H9 (cell line): ENCODE data around the gene TFF3. TPM values are rescaled to one million over a fixed set of nuclear protein-coding genes. Genes with fewer than 3 reads are reported as not detected.

Experiments
- DNase-seq: peaks from one replicate; pipeline ENCODE4 v3.0.0-alpha.2; 2017
- H2AFZ ChIP-seq: one replicate; pipeline ENCODE4 v1.6.1; 2013; ENCODE audit warnings: mild to moderate bottlenecking, low read length, control low read depth, moderate library complexity
- H2AK5ac ChIP-seq: 2 replicates; pipeline ENCODE4 v1.6.1; 2013; ENCODE audit warnings: low read length, control low read depth, mixed read lengths; ENCODE audit not compliant: insufficient read length
- H2BK120ac ChIP-seq: one replicate; pipeline ENCODE4 v1.6.1; 2013; ENCODE audit warnings: low read depth, mild to moderate bottlenecking, low read length, control low read depth, inconsistent platforms; ENCODE audit not compliant: poor library complexity, severe bottlenecking
- H2BK12ac ChIP-seq: 2 replicates; pipeline ENCODE4 v1.6.1; 2013; ENCODE audit warnings: low read length, control low read depth, mixed read lengths, low read depth; ENCODE audit not compliant: insufficient read length
- H2BK15ac ChIP-seq: 2 replicates; pipeline ENCODE4 v1.6.1; 2013; ENCODE audit warnings: low read depth, low read length, control low read depth
- H2BK20ac ChIP-seq: one replicate; pipeline ENCODE4 v1.6.1; 2013; ENCODE audit warnings: low read depth, mild to moderate bottlenecking, low read length, control low read depth, inconsistent platforms; ENCODE audit not compliant: poor library complexity, severe bottlenecking
- H2BK5ac ChIP-seq: 2 replicates; pipeline ENCODE4 v1.6.1; 2013; ENCODE audit warnings: low read length, control low read depth, mixed read lengths; ENCODE audit not compliant: insufficient read length
- H3K14ac ChIP-seq: 2 replicates; pipeline ENCODE4 v1.6.1; 2013; ENCODE audit warnings: low read length, control low read depth; ENCODE audit not compliant: insufficient read depth
- H3K18ac ChIP-seq: 2 replicates; pipeline ENCODE4 v1.6.1; 2013; ENCODE audit warnings: low read depth, mild to moderate bottlenecking, mixed read lengths, low read length, control low read depth; ENCODE audit not compliant: insufficient read length
- H3K23ac ChIP-seq: 2 replicates; pipeline ENCODE4 v1.6.1; 2013; ENCODE audit warnings: low read length, control low read depth, mixed read lengths, low read depth; ENCODE audit not compliant: insufficient read length
- H3K23me2 ChIP-seq: 2 replicates; pipeline ENCODE4 v1.6.1; 2013; ENCODE audit warnings: low read depth, mild to moderate bottlenecking, mixed read lengths, low read length, control low read depth; ENCODE audit not compliant: insufficient read length, poor library complexity, severe bottlenecking
- H3K27ac ChIP-seq: 2 replicates; pipeline ENCODE4 v1.5.1; 2013; ENCODE audit warnings: low read length, control low read depth, mixed read lengths, low read depth; ENCODE audit not compliant: insufficient read length
- H3K27me3 ChIP-seq: 2 replicates; pipeline ENCODE4 v1.6.1; 2013; ENCODE audit warnings: low read length, control low read depth, inconsistent platforms; ENCODE audit not compliant: insufficient read depth
- H3K4ac ChIP-seq: 2 replicates; pipeline ENCODE4 v1.6.1; 2013; ENCODE audit warnings: low read depth, mild to moderate bottlenecking, control low read depth, inconsistent platforms, low read length, moderate library complexity
- H3K4me1 ChIP-seq: 2 replicates; pipeline ENCODE4 v1.6.1; 2013; ENCODE audit warnings: low read length, control low read depth, inconsistent platforms; ENCODE audit not compliant: insufficient read depth
- H3K4me2 ChIP-seq: 2 replicates; pipeline ENCODE4 v1.6.1; 2013; ENCODE audit warnings: low read length, control low read depth, mixed read lengths; ENCODE audit not compliant: insufficient read length, insufficient read depth
- H3K56ac ChIP-seq: 2 replicates; pipeline ENCODE4 v1.6.1; 2013; ENCODE audit warnings: low read depth, mild to moderate bottlenecking, mixed read lengths, low read length, control low read depth; ENCODE audit not compliant: insufficient read length
- H3K79me1 ChIP-seq: 2 replicates; pipeline ENCODE4 v1.6.1; 2013; ENCODE audit warnings: low read depth, mild to moderate bottlenecking, moderate library complexity, low read length, control low read depth, inconsistent platforms; ENCODE audit not compliant: insufficient read depth, poor library complexity, severe bottlenecking
- H3K79me2 ChIP-seq: 2 replicates; pipeline ENCODE4 v1.6.1; 2013; ENCODE audit warnings: low read length, control low read depth, inconsistent platforms; ENCODE audit not compliant: insufficient read depth
- H3K9ac ChIP-seq: 2 replicates; pipeline ENCODE4 v1.6.1; 2013; ENCODE audit warnings: low read length, control low read depth, mixed read lengths; ENCODE audit not compliant: insufficient read length; ENCODE audit errors: extremely low read depth
- H3K9me3 ChIP-seq: one replicate; pipeline ENCODE4 v1.6.1; 2013; ENCODE audit warnings: low read depth, low read length, inconsistent platforms; ENCODE audit not compliant: control insufficient read depth
- H3T11ph ChIP-seq: one replicate; pipeline ENCODE4 v1.6.1; 2013; ENCODE audit warnings: mild to moderate bottlenecking, low read length, control low read depth, inconsistent platforms
- H4K20me1 ChIP-seq: one replicate; pipeline ENCODE4 v1.6.1; 2013; ENCODE audit not compliant: control insufficient read depth, insufficient read length, insufficient read depth
- H4K5ac ChIP-seq: 2 replicates; pipeline ENCODE4 v1.6.1; 2013; ENCODE audit warnings: low read depth, mild to moderate bottlenecking, mixed read lengths, low read length, control low read depth; ENCODE audit not compliant: insufficient read length
- H4K8ac ChIP-seq: replicated peaks from 2 replicates; pipeline ENCODE4 v1.6.1; 2013; ENCODE audit warnings: low read length, control low read depth, mixed read lengths, low read depth; ENCODE audit not compliant: insufficient read length
- H4K91ac ChIP-seq: 2 replicates; pipeline ENCODE4 v1.6.1; 2013; ENCODE audit warnings: low read depth, mild to moderate bottlenecking, moderate library complexity, mixed read lengths, low read length, control low read depth; ENCODE audit not compliant: insufficient read length
- H3K27ac Mint-ChIP-seq, 3 experiments: 2 replicates in 2 of 3; 3 replicates in 1 of 3; pipeline ENCODE4 v1.8.0; 2020 to 2021; ENCODE audit warnings: mixed read lengths in 3 of 3, mild to moderate bottlenecking in 1 of 3, moderate library complexity in 1 of 3
- H3K27me3 Mint-ChIP-seq: 2 replicates; pipeline ENCODE4 v1.8.0; 2021; ENCODE audit warnings: low read depth, mild to moderate bottlenecking, moderate library complexity, mixed read lengths
- H3K36me3 Mint-ChIP-seq, 3 experiments: 2 replicates in 2 of 3; 3 replicates in 1 of 3; pipeline ENCODE4 v1.8.0; 2020 to 2021; ENCODE audit warnings: low read depth in 3 of 3, mixed read lengths in 3 of 3; ENCODE audit not compliant: insufficient read depth in 1 of 3
- H3K4me1 Mint-ChIP-seq, 2 experiments: 2 replicates each; pipeline ENCODE4 v1.8.0; 2020; ENCODE audit warnings: mixed read lengths in 2 of 2
- H3K4me3 Mint-ChIP-seq, 2 experiments: 2 replicates in 1 of 2; 3 replicates in 1 of 2; pipeline ENCODE4 v1.8.0; 2020 to 2021; ENCODE audit warnings: mild to moderate bottlenecking in 2 of 2, mixed read lengths in 2 of 2, moderate library complexity in 1 of 2
- H3K9me3 Mint-ChIP-seq, 2 experiments: 2 replicates in 1 of 2; 3 replicates in 1 of 2; pipeline ENCODE4 v1.8.0; 2020; ENCODE audit warnings: mild to moderate bottlenecking in 2 of 2, mixed read lengths in 2 of 2, moderate library complexity in 1 of 2
- CTCF ChIP-seq: fragments of 200-600 bp; sonication (generic); conservative IDR thresholded peaks from 3 replicates; pipeline ENCODE4 v1.8.0; 2021; ENCODE audit warnings: antibody characterized with exemption, mild to moderate bottlenecking
- WGBS: extraction: QIAGEN DNeasy Blood & Tissue Kit; methylation state at CpG from one replicate; pipeline ENCODE4 v1.1.7; 2013; ENCODE audit warnings: missing lambda C conversion rate, low lambda C conversion rate, mixed read lengths; ENCODE audit not compliant: insufficient read length; ENCODE audit errors: extremely low coverage; 5-methylcytosine and 5-hydroxymethylcytosine counted together
- total RNA-seq: library from RNA; stranded (reverse); gene quantifications from 2 replicates; pipeline ENCODE4 v1.2.1, GENCODE V29; 2021

The TFF3 gene
- total RNA-seq, 1 experiment from 2014 or later: 1.5 TPM

GRCh38 chr21:42301371-42302075 is 13.7 kb downstream of the TFF3 start:
- Histone ChIP-seq H3K4me1 (no peaks in the 10 kb centered on the region), H4K20me1 (no peaks in the 10 kb centered on the region), H2AK5ac (no peak overlapping the region), H4K91ac (no peak overlapping the region), H3K9me3 (no peaks in the 10 kb centered on the region), H3K23ac (no peak overlapping the region), H2BK12ac (no peak overlapping the region), H3K27me3 (no peaks in the 10 kb centered on the region), H3K4ac (no peak overlapping the region), H3K79me1 (no peaks in the 10 kb centered on the region), H4K5ac (no peak overlapping the region), H4K8ac (no peak overlapping the region), H3K27ac (no peak overlapping the region), H2BK5ac (no peak overlapping the region), H2BK20ac (no peak overlapping the region), H3K56ac (no peak overlapping the region), H3T11ph (no peak overlapping the region), H2BK120ac (no peak overlapping the region), H3K4me2 (no peak overlapping the region), H3K9ac (no peak overlapping the region), H3K79me2 (no peaks in the 10 kb centered on the region), H2BK15ac (no peak overlapping the region), H3K14ac (no peak overlapping the region), H3K23me2 (no peaks in the 10 kb centered on the region), H2AFZ (no peak overlapping the region), H3K18ac (no peak overlapping the region)
- Mint-ChIP-seq H3K27me3 (peaks cover 7% of the 10 kb centered on the region), H3K4me1 (peaks cover 16 to 20% of the 10 kb centered on the region in 2 experiments), H3K4me3 (no peak overlapping the region), H3K36me3 (no peaks in the 10 kb centered on the region), H3K9me3 (no peaks in the 10 kb centered on the region), H3K27ac (no peak overlapping the region)
- no peak for DNase-seq
- no peak for TF ChIP-seq CTCF
- no CpG with 5 or more reads among the region's 20 CpGs for WGBS
